Astrocyte of the spinal cord (primary cell): Measurements from ENCODE around the gene ACTR8.
"Not testable (repeated sequence)": the region's sequence is repeated elsewhere in the genome, so short reads cannot be mapped to it uniquely, and the experiment has no call there.

Experiments used
- DNase-seq: peaks from one replicate; pipeline ENCODE4 v3.0.0; 2011; ENCODE audit warnings: low read depth, low spot score
- H3K4me3 ChIP-seq: 2 replicates; pipeline ENCODE4 v1.5.1; 2011; ENCODE audit warnings: low read depth, mild to moderate bottlenecking, low read length, moderate library complexity
- CTCF ChIP-seq: IDR thresholded peaks from 2 replicates; pipeline ENCODE4 v1.5.1; 2012; ENCODE audit warnings: low read depth, mild to moderate bottlenecking, low read length, inconsistent platforms
- in situ Hi-C: cut with HindIII; loops from 2 replicates; pipeline ENCODE4 v1.10.0; 2017; ENCODE audit warnings: low sequenced_read_pairs

Gene ACTR8

GRCh38 chr3:53881691-53882593, at the start of gene ACTR8:
TSS of gene ACTR8 (minus strand) at chr3:53882152. CDS start at chr3:53882101, 51 bp downstream.
- peak; percentile 85 for DNase-seq
- TF ChIP-seq CTCF = no peak
- peak within 1 kb of the TSS; percentile 85 for H3K4me3 ChIP-seq
- in situ Hi-C loops = no loop called here

- H3K4me3 ChIP-seq, in situ Hi-C loops, DNase-seq: not testable (repeated sequence)
Observed at GRCh38 chr3:53927208-53927872, 45.4 kb upstream of the ACTR8 start.

GRCh38 chr3:53921296-53921695, 39.3 kb upstream of the ACTR8 start:
- in situ Hi-C loops = no loop called here
- no peak for DNase-seq
- no peak overlapping the region for H3K4me3 ChIP-seq
- peak; percentile 31 for TF ChIP-seq CTCF

- DNase-seq = no peak
- no peak overlapping the region for H3K4me3 ChIP-seq
- no peak for TF ChIP-seq CTCF
- in situ Hi-C loops = no loop called here
Observed at GRCh38 chr3:53919741-53920140, 37.8 kb upstream of the ACTR8 start.

GRCh38 chr3:53913401-53913800, 31.4 kb upstream of the ACTR8 start:
- no peak overlapping the region for H3K4me3 ChIP-seq
- no peak for DNase-seq
- in situ Hi-C loops = no loop called here
- TF ChIP-seq CTCF = no peak

- no peak for TF ChIP-seq CTCF
- no peak for DNase-seq
- in situ Hi-C loops = no loop called here
- H3K4me3 ChIP-seq = no peak overlapping the region
Observed at GRCh38 chr3:53902711-53903110, 20.8 kb upstream of the ACTR8 start.

GRCh38 chr3:53902067-53902466, 20.1 kb upstream of the ACTR8 start:
- H3K4me3 ChIP-seq = no peak overlapping the region
- TF ChIP-seq CTCF = no peak
- no peak for DNase-seq
- in situ Hi-C loops = no loop called here
